HepG2 (cell line): ENCODE data around the gene SKIC2. TPM values are rescaled to one million over a fixed set of nuclear protein-coding genes. Genes with fewer than 3 reads are reported as not detected.

Source experiments
- ATAC-seq: fragments of 200-7000 bp; cut with Tn5 transposase; 3 replicates; pipeline ENCODE4 v1.9.1; 2020; ENCODE audit warnings: mild to moderate bottlenecking, moderate library complexity
- BruUV-seq: library from RNA; stranded (reverse); fragments of 400-500 nt; replicated peaks from 2 replicates; lab custom pipeline; 2021; lab: Mats Ljungman, UMichigan
- CTCF ChIA-PET: fragments of 300-600 bp; formaldehyde crosslinking; extraction: SDS; loops from one replicate; lab custom pipeline; 2021; ENCODE audit warnings: low total read pairs, inconsistent platforms, low intra/inter-chr PET ratio; lab: Yijun Ruan, JAX
- POLR2A ChIA-PET: fragments of 350-600 bp; sonication (Branson Sonifier 250); formaldehyde crosslinking; loops from one replicate; lab custom pipeline; 2020; ENCODE audit warnings: antibody characterized with exemption, inconsistent platforms; lab: Yijun Ruan, JAX
- DNase-seq: peaks from one replicate; pipeline ENCODE4 v3.0.0-alpha.2; 2015; ENCODE audit warnings: low spot score
- FAIRE-seq: peaks from 3 replicates; lab custom pipeline; 2011; peaks lifted over from hg19 to GRCh38; lab: Jason Lieb, UNC
- H2AFZ ChIP-seq: one replicate; pipeline ENCODE4 v1.6.1; 2011; ENCODE audit warnings: low read length, inconsistent platforms
- H3K27ac ChIP-seq: fragments of 300-600 bp; 3 replicates; pipeline ENCODE4 v1.8.0; 2011; ENCODE audit warnings: mixed run types, mild to moderate bottlenecking, mixed read lengths, low read length, inconsistent platforms; ENCODE audit not compliant: insufficient read depth; ENCODE audit errors: extremely low read length
- H3K27me3 ChIP-seq, 2 experiments: fragments of 200-600 bp in 1 of 2; 2 replicates in 1 of 2; 3 replicates in 1 of 2; pipeline versions ENCODE4 v1.6.0 to v1.8.0; 2011; ENCODE audit warnings: low read length in 2 of 2, mild to moderate bottlenecking in 2 of 2, moderate library complexity in 2 of 2, inconsistent platforms in 1 of 2; ENCODE audit not compliant: insufficient read depth in 2 of 2, control insufficient read depth in 1 of 2
- H3K36me3 ChIP-seq, 2 experiments: fragments of 200-600 bp in 1 of 2; replicated peaks in 1 of 2; 2 replicates in 1 of 2; 3 replicates in 1 of 2; pipeline versions ENCODE4 v1.5.1 to v1.8.0; 2011; ENCODE audit warnings: low read length in 2 of 2, inconsistent platforms in 1 of 2; ENCODE audit not compliant: insufficient read depth in 2 of 2, control insufficient read depth in 1 of 2
- H3K4me1 ChIP-seq: 2 replicates; pipeline ENCODE4 v1.5.1; 2012; ENCODE audit warnings: low read length, inconsistent platforms; ENCODE audit not compliant: insufficient read depth
- H3K4me2 ChIP-seq: 2 replicates; pipeline ENCODE4 v1.6.0; 2011; ENCODE audit warnings: low read depth, low read length, inconsistent platforms
- H3K4me3 ChIP-seq, 3 experiments: fragments of 200-600 bp in 1 of 3; sonication (generic), shearing (Covaris generic) in 1 of 3; replicated peaks in 1 of 3; 2 replicates each; pipeline ENCODE4 v1.5.1; 2011 to 2016; ENCODE audit warnings: low read length in 3 of 3, inconsistent platforms in 2 of 3, low read depth in 2 of 3, mild to moderate bottlenecking in 2 of 3, control low read depth in 1 of 3, mixed read lengths in 1 of 3; ENCODE audit not compliant: insufficient read depth in 1 of 3
- H3K79me2 ChIP-seq: one replicate; pipeline ENCODE4 v1.6.1; 2011; ENCODE audit warnings: low read length, inconsistent platforms; ENCODE audit not compliant: insufficient read depth
- H3K9ac ChIP-seq: 2 replicates; pipeline ENCODE4 v1.6.0; 2011; ENCODE audit warnings: mild to moderate bottlenecking, low read depth, low read length, inconsistent platforms; ENCODE audit not compliant: insufficient read depth
- H3K9me3 ChIP-seq: 2 replicates; pipeline ENCODE4 v1.5.1; 2012; ENCODE audit warnings: mild to moderate bottlenecking, low read length
- H4K20me1 ChIP-seq: 2 replicates; pipeline ENCODE4 v1.6.0; 2011; ENCODE audit warnings: inconsistent platforms, mild to moderate bottlenecking, low read length, moderate library complexity; ENCODE audit not compliant: insufficient read depth
- ARID4A ChIP-seq: sonication (generic); formaldehyde crosslinking; IDR thresholded peaks from 2 replicates; pipeline ENCODE4 v1.5.0; 2020; ENCODE audit warnings: mild to moderate bottlenecking, missing genetic modification reagents, borderline replicate concordance
- ATF6 ChIP-seq: sonication (generic); formaldehyde crosslinking; conservative IDR thresholded peaks from 2 replicates; pipeline ENCODE4 v1.4.0; 2020; ENCODE audit warnings: missing genetic modification reagents
- GLMP ChIP-seq: sonication (generic); formaldehyde crosslinking; IDR thresholded peaks from 2 replicates; pipeline ENCODE4 v1.9.0; 2021; ENCODE audit warnings: missing genetic modification reagents, mild to moderate bottlenecking, borderline replicate concordance
- KDM6A ChIP-seq: IDR thresholded peaks from 2 replicates; pipeline ENCODE4 v1.6.1; 2016; ENCODE audit warnings: low read depth
- KLF16 ChIP-seq, 2 experiments: sonication (generic) in 1 of 2; formaldehyde crosslinking in 1 of 2; IDR thresholded peaks; 2 replicates each; pipeline versions ENCODE4 v1.6.1 to v1.8.0; 2016 to 2023; ENCODE audit warnings: missing genetic modification reagents in 2 of 2, missing compliant biosample characterization in 1 of 2
- KLF9 ChIP-seq: IDR thresholded peaks from 2 replicates; pipeline ENCODE4 v1.6.1; 2016; ENCODE audit warnings: low read depth
- MIER2 ChIP-seq: IDR thresholded peaks from 2 replicates; pipeline ENCODE4 v1.6.1; 2016; ENCODE audit warnings: missing biosample characterization, missing genetic modification reagents
- MTF1 ChIP-seq: sonication (generic); formaldehyde crosslinking; IDR thresholded peaks from 2 replicates; pipeline ENCODE4 v1.5.0; 2020; ENCODE audit warnings: missing genetic modification reagents
- PLRG1 ChIP-seq: fragments of 450-650 bp; conservative IDR thresholded peaks from 2 replicates; pipeline ENCODE4 v1.6.1; 2016
- SMAD9 ChIP-seq: sonication (generic); formaldehyde crosslinking; IDR thresholded peaks from 2 replicates; pipeline ENCODE4 v1.5.1; 2020; ENCODE audit warnings: mild to moderate bottlenecking, missing genetic modification reagents
- ZMAT5 ChIP-seq: sonication (generic); formaldehyde crosslinking; IDR thresholded peaks from 2 replicates; pipeline ENCODE4 v1.5.0; 2020; ENCODE audit warnings: mild to moderate bottlenecking, low read depth, missing genetic modification reagents, borderline replicate concordance
- ZNF431 ChIP-seq: sonication (generic); formaldehyde crosslinking; IDR thresholded peaks from 2 replicates; pipeline ENCODE4 v1.9.0; 2022; ENCODE audit warnings: missing genetic modification reagents, low read depth, mild to moderate bottlenecking, borderline replicate concordance
- ZNF704 ChIP-seq: sonication (generic); formaldehyde crosslinking; IDR thresholded peaks from 2 replicates; pipeline ENCODE4 v1.8.1; 2023; ENCODE audit warnings: mild to moderate bottlenecking, inconsistent platforms, moderate library complexity, missing genetic modification reagents, borderline replicate concordance
- ZNF782 ChIP-seq: sonication (generic); formaldehyde crosslinking; IDR thresholded peaks from 2 replicates; pipeline ENCODE4 v1.4.0; 2020; ENCODE audit warnings: missing genetic modification reagents, mild to moderate bottlenecking, borderline replicate concordance
- WGBS: methylation state at CpG from one replicate; pipeline ENCODE4 v1.1.6; 2017; ENCODE audit warnings: low lambda C conversion rate; 5-methylcytosine and 5-hydroxymethylcytosine counted together
- in situ Hi-C: cut with HindIII; loops from 2 replicates; pipeline ENCODE4 v1.10.0; 2017; ENCODE audit warnings: low pct_unique_long_range_greater_than_20kb; ENCODE audit not compliant: extremely low pct_ligation_motif_present
- intact Hi-C: fragments of 100-400 bp; cut with micrococcal nuclease; formaldehyde crosslinking; loops from one replicate; pipeline ENCODE4 v1.10.0; 2022; ENCODE audit not compliant: unreplicated experiment
- polyA plus RNA-seq, 8 experiments: library from polyadenylated mRNA; depleted of rRNA in 3 of 8; stranded (reverse) in 7 of 8; unstranded in 1 of 8; fragments of >200 nt; fragmentation: Illumina TruSeq in 4 of 8; extraction: Trizol in 4 of 8; gene quantifications; 2 replicates each; pipeline versions ENCODE4 v1.2.1 to v1.2.3, GENCODE V29; 2011 to 2016; ENCODE audit warnings: low read depth in 4 of 8, missing spikeins in 1 of 8, mixed read lengths in 1 of 8; ENCODE audit not compliant: insufficient read depth in 1 of 8
- total RNA-seq, 5 experiments: library from RNA; depleted of rRNA; stranded (reverse); fragments of >200 nt; fragmentation: Illumina TruSeq; extraction: Trizol; gene quantifications; 2 replicates each; pipeline ENCODE4 v1.2.3, GENCODE V29; 2016; ENCODE audit warnings: low read depth in 1 of 5

SKIC2 gene
- total and polyA plus RNA-seq, 2 of the 13 experiments (the other 11 are each of a cell fraction or from before 2014, with no cell fraction given): 67.1 to 68.4 TPM

- Histone ChIP-seq H3K27me3 (no peaks in the 10 kb centered on the region; a peak in 1 of 5 replicates), H3K9ac (peak overlapping the region; percentile 88), H4K20me1 (no peaks in the 10 kb centered on the region), H3K27ac (peak overlapping the region; percentile 86), H3K9me3 (no peaks in the 10 kb centered on the region), H3K36me3 (peaks cover 26 to 41% of the 10 kb centered on the region in 2 experiments), H3K79me2 (peaks cover 21% of the 10 kb centered on the region), H3K4me3 (peak overlapping the region; percentile 73 to 94 (median 90)), H3K4me2 (peak overlapping the region; percentile 99), H2AFZ (no peak overlapping the region), H3K4me1 (peaks cover 32% of the 10 kb centered on the region)
- BruUV-seq: TSS peak; percentile 84
- ATAC-seq (peak; percentile 6), FAIRE-seq (peak; percentile 8), DNase-seq (no peak)
- intact Hi-C loops: no loop called here
- ChIA-PET POLR2A (interaction anchor here (0.8 to 6.1 kb wide), 15 partner anchors 9 to 319 kb away, joined by 3 to 142 read pairs (median 8); partner anchors contain the start of genes BAG6, C2, CFB and EHMT2), CTCF (no interaction called here)
- 41% methylated on average over 29 of the region's 29 CpGs for WGBS
- in situ Hi-C loops: no loop called here
- no peak for TF ChIP-seq ZNF782
- no peak for TF ChIP-seq ATF6 (CRISPR knock-in tag)
- TF ChIP-seq ARID4A (CRISPR knock-in tag): no peak; the same call in 1 of the 2 replicates
- no peak for TF ChIP-seq GLMP (CRISPR knock-in tag)
- TF ChIP-seq ZNF431: no peak
- no peak for TF ChIP-seq SMAD9 (CRISPR knock-in tag)
- TF ChIP-seq KDM6A (CRISPR knock-in tag): no peak
- no peak for TF ChIP-seq MTF1
- TF ChIP-seq ZNF704: no peak
- no peak for TF ChIP-seq PLRG1
- no peak for TF ChIP-seq KLF9 (CRISPR knock-in tag)
- TF ChIP-seq KLF16 (CRISPR knock-in tag; IDR thresholded peaks at IDR 0.05): no peak
- TF ChIP-seq MIER2: no peak
- TF ChIP-seq ZMAT5 (CRISPR knock-in tag): 0 out of 2 replicates have a peak, but pooled peaks have one; percentile 46
These were observed 12.5 kb downstream of the SKIC2 start for GRCh38 chr6:31971279-31971992.
